KMS-11 (cell line): ENCODE measurements around the gene SCEL.

Experiments used
- H2AFZ ChIP-seq: fragments of 200-600 bp; sonication (generic); 2 replicates; pipeline ENCODE4 v1.6.1; 2016; ENCODE audit warnings: antibody characterized with exemption, mixed run types, low read depth
- H3K27ac ChIP-seq: fragments of 200-600 bp; sonication (generic); 2 replicates; pipeline ENCODE4 v1.6.1; 2016; ENCODE audit warnings: mild to moderate bottlenecking, mixed run types
- H3K27me3 ChIP-seq: fragments of 200-600 bp; sonication (generic); 2 replicates; pipeline ENCODE4 v1.6.1; 2017; ENCODE audit warnings: mild to moderate bottlenecking, low read depth, mixed run types, moderate library complexity; ENCODE audit not compliant: insufficient read depth
- H3K36me3 ChIP-seq: fragments of 200-600 bp; sonication (generic); 2 replicates; pipeline ENCODE4 v1.6.1; 2017; ENCODE audit warnings: mild to moderate bottlenecking, mixed run types; ENCODE audit not compliant: insufficient read depth
- H3K4me1 ChIP-seq: fragments of 200-600 bp; sonication (generic); 2 replicates; pipeline ENCODE4 v1.6.1; 2016; ENCODE audit warnings: mild to moderate bottlenecking, low read depth, mixed run types; ENCODE audit not compliant: poor library complexity, severe bottlenecking
- H3K4me2 ChIP-seq: fragments of 200-600 bp; sonication (generic); 2 replicates; pipeline ENCODE4 v1.7.0; 2016; ENCODE audit warnings: mild to moderate bottlenecking, mixed run types
- H3K4me3 ChIP-seq: fragments of 200-600 bp; sonication (generic); IDR thresholded peaks from 2 replicates; pipeline ENCODE4 v1.6.1; 2017; ENCODE audit warnings: low read depth, low read length, mixed read lengths; ENCODE audit not compliant: insufficient read depth
- H3K79me2 ChIP-seq: fragments of 200-600 bp; sonication (generic); 2 replicates; pipeline ENCODE4 v1.6.1; 2016; ENCODE audit warnings: low read depth, mixed run types; ENCODE audit not compliant: insufficient read depth
- H3K9ac ChIP-seq: fragments of 200-600 bp; sonication (generic); 2 replicates; pipeline ENCODE4 v1.6.1; 2016; ENCODE audit warnings: mild to moderate bottlenecking, mixed run types
- H4K20me1 ChIP-seq: fragments of 200-600 bp; sonication (generic); 2 replicates; pipeline ENCODE4 v1.6.1; 2016; ENCODE audit warnings: mild to moderate bottlenecking, mixed run types; ENCODE audit not compliant: insufficient read depth
- TF ChIP-seq, protein P1 (sequence below): fragments of 200-600 bp; sonication (generic); conservative IDR thresholded peaks from 2 replicates; pipeline ENCODE4 v1.6.1; 2017; ENCODE audit warnings: low read depth, mild to moderate bottlenecking, antibody characterized with exemption, low read length, moderate library complexity, mixed read lengths

The SCEL gene, protein sequence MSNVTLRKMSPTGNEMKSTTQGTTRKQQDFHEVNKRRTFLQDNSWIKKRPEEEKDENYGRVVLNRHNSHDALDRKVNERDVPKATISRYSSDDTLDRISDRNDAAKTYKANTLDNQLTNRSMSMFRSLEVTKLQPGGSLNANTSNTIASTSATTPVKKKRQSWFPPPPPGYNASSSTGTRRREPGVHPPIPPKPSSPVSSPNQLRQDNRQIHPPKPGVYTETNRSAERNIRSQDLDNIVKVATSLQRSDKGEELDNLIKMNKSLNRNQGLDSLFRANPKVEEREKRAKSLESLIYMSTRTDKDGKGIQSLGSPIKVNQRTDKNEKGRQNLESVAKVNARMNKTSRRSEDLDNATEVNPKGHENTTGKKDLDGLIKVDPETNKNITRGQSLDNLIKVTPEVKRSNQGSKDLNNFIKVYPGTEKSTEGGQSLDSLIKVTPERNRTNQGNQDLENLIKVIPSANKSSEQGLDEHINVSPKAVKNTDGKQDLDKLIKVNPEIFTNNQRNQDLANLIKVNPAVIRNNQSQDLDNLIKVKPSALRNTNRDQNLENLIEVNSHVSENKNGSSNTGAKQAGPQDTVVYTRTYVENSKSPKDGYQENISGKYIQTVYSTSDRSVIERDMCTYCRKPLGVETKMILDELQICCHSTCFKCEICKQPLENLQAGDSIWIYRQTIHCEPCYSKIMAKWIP

DNA sequence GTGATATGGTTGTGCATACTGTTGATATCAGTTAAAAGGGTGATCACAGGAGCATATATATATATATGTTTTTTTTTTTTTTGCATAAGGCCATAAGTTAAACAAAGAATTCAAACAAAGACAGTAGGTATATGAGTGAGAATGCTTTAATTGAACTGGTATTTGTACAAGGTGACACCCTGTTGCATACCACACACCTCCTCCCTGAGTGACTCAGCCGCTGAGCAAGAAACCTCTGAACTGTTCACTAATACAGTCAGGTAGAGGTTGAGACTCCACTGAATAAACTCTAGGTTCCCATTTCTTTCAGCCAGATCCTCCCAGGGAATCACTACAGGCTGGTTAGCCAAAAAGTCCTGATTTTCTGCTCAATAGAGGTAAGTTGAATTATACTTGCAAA, at the start of gene SCEL:
Gene SCEL, plus strand, starts transcription at position 259 of the 400 bp plus-strand sequence. CDS start 20,170 bp downstream, outside the sequence.
- Histone ChIP-seq H3K4me3 (no peak within 1 kb of the TSS), H4K20me1 (no peaks in the 10 kb centered on the region), H3K4me2 (no peak within 1 kb of the TSS), H3K4me1 (no peaks in the 10 kb centered on the region), H3K36me3 (no peaks in the 10 kb centered on the region), H3K27me3 (no peaks in the 10 kb centered on the region), H3K27ac (no peak within 1 kb of the TSS), H2AFZ (no peak within 1 kb of the TSS), H3K9ac (no peak within 1 kb of the TSS), H3K79me2 (no peaks in the 10 kb centered on the region)
- TF ChIP-seq, protein P1, sequence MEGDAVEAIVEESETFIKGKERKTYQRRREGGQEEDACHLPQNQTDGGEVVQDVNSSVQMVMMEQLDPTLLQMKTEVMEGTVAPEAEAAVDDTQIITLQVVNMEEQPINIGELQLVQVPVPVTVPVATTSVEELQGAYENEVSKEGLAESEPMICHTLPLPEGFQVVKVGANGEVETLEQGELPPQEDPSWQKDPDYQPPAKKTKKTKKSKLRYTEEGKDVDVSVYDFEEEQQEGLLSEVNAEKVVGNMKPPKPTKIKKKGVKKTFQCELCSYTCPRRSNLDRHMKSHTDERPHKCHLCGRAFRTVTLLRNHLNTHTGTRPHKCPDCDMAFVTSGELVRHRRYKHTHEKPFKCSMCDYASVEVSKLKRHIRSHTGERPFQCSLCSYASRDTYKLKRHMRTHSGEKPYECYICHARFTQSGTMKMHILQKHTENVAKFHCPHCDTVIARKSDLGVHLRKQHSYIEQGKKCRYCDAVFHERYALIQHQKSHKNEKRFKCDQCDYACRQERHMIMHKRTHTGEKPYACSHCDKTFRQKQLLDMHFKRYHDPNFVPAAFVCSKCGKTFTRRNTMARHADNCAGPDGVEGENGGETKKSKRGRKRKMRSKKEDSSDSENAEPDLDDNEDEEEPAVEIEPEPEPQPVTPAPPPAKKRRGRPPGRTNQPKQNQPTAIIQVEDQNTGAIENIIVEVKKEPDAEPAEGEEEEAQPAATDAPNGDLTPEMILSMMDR = no peak

DNA sequence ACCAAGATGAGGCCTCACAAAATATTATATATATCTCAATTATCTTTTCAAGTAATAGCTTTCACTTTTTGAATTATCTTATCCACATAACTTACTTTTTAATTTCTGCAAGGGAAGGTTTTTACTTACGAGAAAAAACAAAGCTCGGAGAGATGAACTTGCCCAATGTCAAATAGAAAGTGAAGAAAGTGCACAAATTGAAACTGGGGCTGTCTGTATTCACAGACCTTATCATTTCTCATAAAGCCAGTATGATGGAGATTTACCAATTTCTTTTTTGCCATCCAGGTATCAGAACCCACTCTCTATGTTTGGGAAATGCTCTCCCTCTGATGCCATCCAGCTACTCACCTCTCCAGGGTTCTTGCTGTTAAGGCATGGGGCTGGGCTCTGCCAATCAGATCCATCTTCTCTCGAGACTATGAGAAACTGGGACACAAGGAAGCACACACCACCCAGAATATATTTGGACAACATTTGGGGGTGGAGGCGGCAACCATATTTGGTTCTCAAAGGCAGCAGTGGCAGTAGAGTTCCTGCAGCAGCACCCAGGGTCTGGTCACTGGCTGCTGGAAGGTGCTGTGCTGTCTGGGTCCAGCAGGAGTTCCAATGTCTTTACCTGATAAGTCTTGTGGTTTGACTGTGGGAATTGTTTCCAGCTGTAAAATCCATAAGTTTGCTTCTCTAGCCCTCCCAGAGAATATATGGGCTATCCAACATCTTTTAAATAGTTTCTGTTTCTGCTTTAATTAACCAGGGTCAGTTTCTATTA, 45.8 kb upstream of the SCEL start:
- H2AFZ ChIP-seq = no peak overlapping the region
- no peaks in the 10 kb centered on the region for H4K20me1 ChIP-seq
- H3K27me3 ChIP-seq = no peaks in the 10 kb centered on the region
- H3K4me3 ChIP-seq = no peak overlapping the region
- no peak overlapping the region for H3K9ac ChIP-seq
- no peak overlapping the region for H3K4me2 ChIP-seq
- H3K36me3 ChIP-seq = no peaks in the 10 kb centered on the region
- no peaks in the 10 kb centered on the region for H3K4me1 ChIP-seq
- TF ChIP-seq, protein P1 = no peak
- no peak overlapping the region for H3K27ac ChIP-seq
- no peaks in the 10 kb centered on the region for H3K79me2 ChIP-seq

DNA sequence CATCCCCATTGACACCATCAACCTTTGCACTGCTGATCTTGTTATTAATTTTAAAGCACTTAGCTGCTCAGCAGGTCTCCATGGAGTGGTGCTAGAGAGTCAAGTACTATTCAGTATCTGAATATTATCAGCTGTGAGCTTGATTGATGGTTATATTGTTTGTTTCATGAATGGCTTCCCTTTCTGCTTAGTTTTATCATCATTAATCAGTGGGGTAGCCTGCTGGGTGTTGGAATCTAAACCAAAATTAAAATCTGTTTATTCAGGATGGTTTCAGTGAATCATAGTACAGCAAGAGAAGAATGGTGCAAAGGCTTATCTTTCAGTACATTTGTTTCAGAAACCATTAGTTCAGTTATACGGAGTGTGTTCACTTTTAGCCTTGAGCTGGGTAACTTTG, 42.5 kb upstream of the SCEL start:
- no peaks in the 10 kb centered on the region for H4K20me1 ChIP-seq

DNA sequence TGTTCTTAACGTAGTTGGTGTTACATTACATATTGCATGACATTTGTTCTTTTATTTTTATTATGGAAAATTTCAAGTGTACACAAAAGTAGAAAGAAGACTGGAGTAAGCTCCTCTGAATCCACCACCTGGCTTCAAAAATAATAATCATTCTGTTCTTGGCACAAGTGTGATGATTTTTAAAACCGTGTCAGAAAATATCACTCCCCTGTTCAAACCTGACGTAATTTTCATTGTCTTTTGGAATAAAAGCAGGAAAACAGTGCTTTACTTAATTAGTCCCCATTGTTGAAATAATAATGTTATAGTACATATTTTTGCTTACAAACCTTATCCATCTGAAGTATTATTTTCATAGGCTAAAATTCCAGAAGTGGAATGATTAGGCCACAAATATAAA, 41.3 kb upstream of the SCEL start:
- Histone ChIP-seq H3K9ac (no peak overlapping the region), H3K4me1 (no peaks in the 10 kb centered on the region), H3K36me3 (no peaks in the 10 kb centered on the region), H3K4me2 (no peak overlapping the region), H3K27ac (no peak overlapping the region), H4K20me1 (no peaks in the 10 kb centered on the region), H3K4me3 (no peak overlapping the region), H2AFZ (no peak overlapping the region), H3K27me3 (no peaks in the 10 kb centered on the region), H3K79me2 (no peaks in the 10 kb centered on the region)
- TF ChIP-seq, protein P1 = no peak

More for the DNA sequence above, 42.5 kb upstream of the SCEL start:
- Histone ChIP-seq H3K4me3 (no peak overlapping the region), H3K27me3 (no peaks in the 10 kb centered on the region), H3K4me2 (no peak overlapping the region), H3K36me3 (no peaks in the 10 kb centered on the region), H3K79me2 (no peaks in the 10 kb centered on the region), H3K9ac (no peak overlapping the region), H2AFZ (no peak overlapping the region), H3K27ac (no peak overlapping the region), H3K4me1 (no peaks in the 10 kb centered on the region)
- TF ChIP-seq, protein P1 = 0 out of 2 replicates have a peak, but pooled peaks have one; percentile 21
